IMR-90 (cell line): Measurements from ENCODE around the gene CHST10. TPM values are rescaled to one million over a fixed set of nuclear protein-coding genes. Genes with fewer than 3 reads are reported as not detected.

Experiments used
- ATAC-seq: fragments of 200-7000 bp; cut with Tn5 transposase; 2 replicates; pipeline ENCODE4 v1.9.1; 2020; ENCODE audit warnings: low read depth, mild to moderate bottlenecking, moderate library complexity
- BruUV-seq: library from RNA; stranded (reverse); fragments of 400-500 nt; replicated peaks from 2 replicates; lab custom pipeline; 2021; lab: Mats Ljungman, UMichigan
- CTCF ChIA-PET: fragments of 300-600 bp; formaldehyde crosslinking; extraction: SDS; loops from one replicate; lab custom pipeline; 2021; ENCODE audit warnings: antibody characterized with exemption; lab: Yijun Ruan, JAX
- POLR2A ChIA-PET: fragments of 300-600 bp; sonication (Branson Sonifier 250); formaldehyde crosslinking; loops from one replicate; lab custom pipeline; 2022; ENCODE audit warnings: antibody characterized with exemption; ENCODE audit not compliant: unreplicated experiment; lab: Charles Lee
- DNase-seq: peaks from one replicate; pipeline ENCODE4 v3.0.0; 2013
- H2AFZ ChIP-seq: replicated peaks from 2 replicates; pipeline ENCODE3; 2013; ENCODE audit warnings: low read length, mild to moderate bottlenecking; ENCODE audit not compliant: poor library complexity
- H2AK5ac ChIP-seq: 2 replicates; pipeline ENCODE4 v1.6.1; 2013; ENCODE audit warnings: low read depth, low read length, inconsistent platforms
- H2AK9ac ChIP-seq: replicated peaks from 2 replicates; pipeline ENCODE3; 2013; ENCODE audit warnings: mild to moderate bottlenecking, low read depth, low read length, moderate library complexity; ENCODE audit not compliant: poor library complexity
- H2BK120ac ChIP-seq: 2 replicates; pipeline ENCODE4 v1.6.1; 2013; ENCODE audit warnings: low read depth, low read length, inconsistent platforms
- H2BK15ac ChIP-seq: 3 replicates; pipeline ENCODE4 v1.6.1; 2013; ENCODE audit warnings: low read depth, low read length, inconsistent platforms
- H2BK20ac ChIP-seq: 2 replicates; pipeline ENCODE4 v1.6.1; 2013; ENCODE audit warnings: low read depth, mild to moderate bottlenecking, inconsistent platforms, low read length, moderate library complexity
- H2BK5ac ChIP-seq: 2 replicates; pipeline ENCODE4 v1.6.1; 2013; ENCODE audit warnings: mild to moderate bottlenecking, low read depth, low read length, inconsistent platforms; ENCODE audit not compliant: poor library complexity, severe bottlenecking
- H3K14ac ChIP-seq: replicated peaks from 2 replicates; pipeline ENCODE4 v1.6.1; 2013; ENCODE audit warnings: low read depth, low read length, inconsistent platforms
- H3K18ac ChIP-seq: 2 replicates; pipeline ENCODE4 v1.6.1; 2013; ENCODE audit warnings: low read depth, low read length, control low read depth
- H3K23ac ChIP-seq: 2 replicates; pipeline ENCODE4 v1.6.1; 2013; ENCODE audit warnings: low read depth, low read length, inconsistent platforms
- H3K27ac ChIP-seq: 2 replicates; pipeline ENCODE4 v1.5.1; 2013; ENCODE audit warnings: mild to moderate bottlenecking, control low read depth, low read length; ENCODE audit not compliant: insufficient read depth
- H3K27me3 ChIP-seq: 2 replicates; pipeline ENCODE4 v1.6.1; 2013; ENCODE audit warnings: low read length; ENCODE audit not compliant: control insufficient read depth, insufficient read depth
- H3K36me3 ChIP-seq: 2 replicates; pipeline ENCODE4 v1.6.1; 2013; ENCODE audit warnings: low read length, mixed read lengths; ENCODE audit not compliant: control insufficient read depth, insufficient read depth
- H3K4ac ChIP-seq: 2 replicates; pipeline ENCODE4 v1.6.1; 2013; ENCODE audit warnings: low read depth, low read length, inconsistent platforms
- H3K4me1 ChIP-seq: 2 replicates; pipeline ENCODE4 v1.6.1; 2013; ENCODE audit warnings: low read length, mixed read lengths; ENCODE audit not compliant: control insufficient read depth, insufficient read depth
- H3K4me2 ChIP-seq: 2 replicates; pipeline ENCODE4 v1.6.1; 2013; ENCODE audit warnings: low read depth, mild to moderate bottlenecking, control low read depth, low read length, moderate library complexity
- H3K4me3 ChIP-seq: 2 replicates; pipeline ENCODE4 v1.5.1; 2013; ENCODE audit warnings: low read depth, mild to moderate bottlenecking, control low read depth, low read length, moderate library complexity; ENCODE audit not compliant: insufficient read depth
- H3K56ac ChIP-seq: 2 replicates; pipeline ENCODE4 v1.6.1; 2013; ENCODE audit warnings: low read length, inconsistent platforms; ENCODE audit not compliant: insufficient read depth; ENCODE audit errors: extremely low read depth
- H3K79me1 ChIP-seq, 2 experiments: 2 replicates each; pipeline ENCODE4 v1.6.1; 2013; ENCODE audit warnings: low read length in 2 of 2, inconsistent platforms in 1 of 2, low read depth in 1 of 2
- H3K9ac ChIP-seq: 2 replicates; pipeline ENCODE4 v1.6.1; 2013; ENCODE audit warnings: low read depth, low read length, control low read depth
- H3K9me1 ChIP-seq: 2 replicates; pipeline ENCODE4 v1.6.1; 2013; ENCODE audit warnings: low read length, inconsistent platforms; ENCODE audit not compliant: insufficient read depth
- H3K9me3 ChIP-seq: 2 replicates; pipeline ENCODE4 v1.6.1; 2013; ENCODE audit warnings: low read length; ENCODE audit not compliant: control insufficient read depth, insufficient read depth
- H4K20me1 ChIP-seq: 2 replicates; pipeline ENCODE4 v1.6.1; 2013; ENCODE audit warnings: low read length, inconsistent platforms; ENCODE audit not compliant: insufficient read depth
- H4K5ac ChIP-seq: 2 replicates; pipeline ENCODE4 v1.6.1; 2013; ENCODE audit warnings: mild to moderate bottlenecking, low read depth, low read length, control low read depth
- H4K8ac ChIP-seq, 2 experiments: 2 replicates each; pipeline ENCODE4 v1.6.1; 2013; ENCODE audit warnings: low read depth in 2 of 2, low read length in 2 of 2, control low read depth in 1 of 2, inconsistent platforms in 1 of 2
- H4K91ac ChIP-seq: 2 replicates; pipeline ENCODE4 v1.6.1; 2013; ENCODE audit warnings: low read depth, low read length, inconsistent platforms; ENCODE audit not compliant: insufficient read depth
- BHLHE40 ChIP-seq: fragments of 150-350 bp; IDR thresholded peaks from 2 replicates; pipeline ENCODE4 v1.6.1; 2016; ENCODE audit warnings: mild to moderate bottlenecking, low read depth, low read length
- CEBPB ChIP-seq: IDR thresholded peaks from 2 replicates; pipeline ENCODE4 v1.6.1; 2012; ENCODE audit warnings: low read depth, low read length, improper control_type of control experiment
- CHD1 ChIP-seq: IDR thresholded peaks from 2 replicates; pipeline ENCODE4 v1.6.1; 2012; ENCODE audit warnings: low read depth, low read length, improper control_type of control experiment
- CTCF ChIP-seq: conservative IDR thresholded peaks from 2 replicates; pipeline ENCODE4 v1.5.1; 2012; ENCODE audit warnings: mild to moderate bottlenecking, low read depth, low read length, improper control_type of control experiment
- FOS ChIP-seq: fragments of 150-350 bp; IDR thresholded peaks from 2 replicates; pipeline ENCODE4 v1.6.1; 2016; ENCODE audit warnings: low read depth, low read length
- MAFK ChIP-seq: IDR thresholded peaks from 2 replicates; pipeline ENCODE4 v1.6.1; 2012; ENCODE audit warnings: low read depth, low read length, improper control_type of control experiment
- MAZ ChIP-seq: IDR thresholded peaks from 2 replicates; pipeline ENCODE4 v1.6.1; 2012; ENCODE audit warnings: low read depth, mild to moderate bottlenecking, low read length, improper control_type of control experiment, moderate library complexity, borderline replicate concordance
- MXI1 ChIP-seq: IDR thresholded peaks from 2 replicates; pipeline ENCODE4 v1.6.1; 2012; ENCODE audit warnings: low read depth, mild to moderate bottlenecking, low read length, moderate library complexity, borderline replicate concordance
- NFE2L2 ChIP-seq: fragments of 150-350 bp; IDR thresholded peaks from 2 replicates; pipeline ENCODE4 v1.6.1; 2016; ENCODE audit warnings: low read depth, mild to moderate bottlenecking, low read length
- POLR2A ChIP-seq: IDR thresholded peaks from 2 replicates; pipeline ENCODE4 v1.6.1; 2012; ENCODE audit warnings: mild to moderate bottlenecking, low read depth, low read length
- RAD21 ChIP-seq: IDR thresholded peaks from 2 replicates; pipeline ENCODE4 v1.6.1; 2012; ENCODE audit warnings: low read length, improper control_type of control experiment
- RCOR1 ChIP-seq: IDR thresholded peaks from 2 replicates; pipeline ENCODE4 v1.6.1; 2012; ENCODE audit warnings: mild to moderate bottlenecking, low read length, improper control_type of control experiment; ENCODE audit not compliant: insufficient replicate concordance
- RFX5 ChIP-seq: IDR thresholded peaks from 2 replicates; pipeline ENCODE4 v1.8.0; 2012; ENCODE audit warnings: low read depth, mild to moderate bottlenecking, low read length, moderate library complexity
- SMC3 ChIP-seq: fragments of 150-350 bp; IDR thresholded peaks from 2 replicates; pipeline ENCODE4 v1.6.1; 2016; ENCODE audit warnings: low read depth, mild to moderate bottlenecking, antibody characterized with exemption, low read length, moderate library complexity
- USF2 ChIP-seq: fragments of 150-350 bp; IDR thresholded peaks from 2 replicates; pipeline ENCODE4 v1.6.1; 2017; ENCODE audit warnings: mild to moderate bottlenecking, antibody characterized with exemption, low read length, low read depth
- WGBS, 2 experiments: methylation state at CpG; one replicate each; pipeline versions ENCODE4 v1.1.5 to v1.1.7; 2013; ENCODE audit warnings: missing lambda C conversion rate in 2 of 2; ENCODE audit not compliant: insufficient read length in 1 of 2; ENCODE audit errors: extremely low coverage in 2 of 2; 5-methylcytosine and 5-hydroxymethylcytosine counted together
- dilution Hi-C: fragments of 300-500 bp; cut with HindIII; formaldehyde crosslinking; loops from one replicate; pipeline ENCODE4 v1.14.3; 2018; ENCODE audit warnings: low sequenced_read_pairs; ENCODE audit not compliant: unreplicated experiment
- in situ Hi-C: fragments of 300-500 bp; cut with MboI; formaldehyde crosslinking; loops from 3 replicates; pipeline ENCODE4 v1.14.3; 2019; ENCODE audit warnings: low sequenced_read_pairs, inconsistent platforms, mixed read lengths
- intact Hi-C: fragments of 100-400 bp; cut with micrococcal nuclease; formaldehyde crosslinking; loops from 2 replicates; pipeline ENCODE4 v1.10.0; 2022
- polyA plus RNA-seq, 3 experiments: library from polyadenylated mRNA; depleted of rRNA; stranded (reverse); fragments of >200 nt; gene quantifications; 2 replicates each; pipeline ENCODE4 v1.2.3, GENCODE V29; 2012; ENCODE audit warnings: low replicate concordance in 1 of 3
- total RNA-seq: library from RNA; depleted of rRNA; stranded (reverse); fragments of >200 nt; gene quantifications from 2 replicates; pipeline ENCODE4 v1.2.3, GENCODE V29; 2012

CHST10 gene
- total and polyA plus RNA-seq, 2 of the 4 experiments (the other 2 are of a cell fraction), result 6.9 to 8.6 TPM

- TF ChIP-seq NFE2L2 (no peak), MAZ (no peak), RAD21 (no peak)
These were observed 33.5 kb downstream of the CHST10 start (continued) for GRCh38 chr2:100383954-100384353.

- H3K9me1 ChIP-seq, result no peaks in the 10 kb centered on the region
- no peak overlapping the region for H3K56ac ChIP-seq
- no peak overlapping the region for H3K14ac ChIP-seq
- no peak overlapping the region for H3K27ac ChIP-seq
- ChIA-PET POLR2A (no interaction called here), CTCF (interaction anchor here (1.7 kb wide), 1 partner anchor 120 kb away, joined by 5 read pairs; no protein-coding TSS in a partner anchor)
- H3K9ac ChIP-seq, result no peak overlapping the region
- intact Hi-C loops, result loop anchor here (10.0 kb wide), 1 partner anchor 809 kb away; no protein-coding TSS in a partner anchor
- H3K18ac ChIP-seq, result no peak overlapping the region
- H2BK120ac ChIP-seq, result no peak overlapping the region
- H4K5ac ChIP-seq, result no peak overlapping the region
- no peak overlapping the region for H2BK5ac ChIP-seq
- H4K91ac ChIP-seq, result no peak overlapping the region
- H3K4me2 ChIP-seq, result no peak overlapping the region
- H3K4ac ChIP-seq, result no peak overlapping the region
- in situ Hi-C loops, result loop anchor here (5.0 to 25.0 kb wide), 3 partner anchors 121 to 846 kb away; no protein-coding TSS in a partner anchor
- H3K27me3 ChIP-seq, result peaks cover 31% of the 10 kb centered on the region
- H3K4me1 ChIP-seq, result no peaks in the 10 kb centered on the region
- no TSS peak for BruUV-seq
- no peak overlapping the region for H2AK5ac ChIP-seq
- H3K9me3 ChIP-seq, result no peaks in the 10 kb centered on the region
- H4K8ac ChIP-seq, result no peak overlapping the region
- no peak overlapping the region for H3K4me3 ChIP-seq
- no peak overlapping the region for H2AK9ac ChIP-seq
- no peaks in the 10 kb centered on the region for H3K36me3 ChIP-seq
- no peaks in the 10 kb centered on the region for H3K79me1 ChIP-seq
- H2AFZ ChIP-seq, result no peak overlapping the region
- DNase-seq (no peak), ATAC-seq (no peak)
- no peak overlapping the region for H2BK15ac ChIP-seq
- dilution Hi-C loops, result no loop called here
- H2BK20ac ChIP-seq, result no peak overlapping the region
- WGBS, 2 experiments, result 27% methylated on average over 2 of the region's 3 CpGs; no CpG with 5 or more reads in 1 of the 2 experiments
- no peak overlapping the region for H3K23ac ChIP-seq
- H4K20me1 ChIP-seq, result no peaks in the 10 kb centered on the region
- TF ChIP-seq SMC3 (no peak), CHD1 (no peak), RCOR1 (no peak), RAD21 (no peak), CEBPB (no peak), FOS (no peak), MXI1 (no peak), MAZ (no peak), CTCF (no peak), POLR2A (no peak), BHLHE40 (no peak), MAFK (no peak), USF2 (no peak), NFE2L2 (no peak), RFX5 (no peak)
These were observed 34.2 kb downstream of the CHST10 start for GRCh38 chr2:100383306-100383705.
